ENCODE data around the gene NPAS3. TPM values are rescaled to one million over a fixed set of nuclear protein-coding genes. Genes with fewer than 3 reads are reported as not detected.

NPAS3 gene
- total RNA-seq, 1 experiment from 2014 or later, result 15.6 TPM

DNA sequence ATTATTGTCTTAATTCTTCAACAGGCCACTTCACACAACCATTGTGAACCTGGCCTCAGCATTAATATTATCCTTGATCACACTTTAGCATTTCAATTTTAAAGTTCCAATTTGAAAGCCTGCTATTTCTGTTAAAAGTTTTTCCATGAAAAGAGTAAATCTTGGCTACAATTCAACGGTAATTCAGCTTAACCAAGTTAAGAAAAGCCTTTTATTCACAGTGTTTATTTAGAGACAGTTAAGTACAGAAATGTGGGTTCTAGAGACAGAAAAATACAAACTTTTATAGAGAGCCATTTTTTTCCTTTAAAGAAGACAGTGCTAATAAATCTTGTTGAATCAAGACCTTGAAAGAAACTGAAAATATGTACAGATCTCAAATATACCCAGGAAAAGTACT is 103.9 kb downstream of the NPAS3 start:
- ChIA-PET CTCF (no interaction called here), POLR2A (ENCODE audit: low non-redundant PET) (interaction anchor here (0.5 kb wide), 1 partner anchor 531 kb away, joined by 3 read pairs; no protein-coding TSS in a partner anchor)
- H3K36me3 ChIP-seq (ENCODE audit: insufficient read depth, low read length, poor library complexity, severe bottlenecking), result peaks cover 2% of the 10 kb centered on the region
- H3K9me3 ChIP-seq (ENCODE audit: low read depth, low read length, poor library complexity, severe bottlenecking), result peaks cover 41% of the 10 kb centered on the region
- H3K27me3 ChIP-seq (replicated peaks; ENCODE audit: insufficient read depth, low read depth, low read length, poor library complexity), result no peaks in the 10 kb centered on the region
- H3K4me3 ChIP-seq (ENCODE audit: low read depth, low read length, poor library complexity, severe bottlenecking), result no peak overlapping the region
- no peaks in the 10 kb centered on the region for H3K4me1 ChIP-seq (ENCODE audit: insufficient read depth, low read length, poor library complexity, severe bottlenecking)
- H3K27ac ChIP-seq (ENCODE audit: low read depth, low read length, poor library complexity, severe bottlenecking), result no peak overlapping the region
- intact Hi-C loops (cut with micrococcal nuclease; ENCODE audit: unreplicated experiment), result no loop called here
- no peak for TF ChIP-seq EZH2 (IDR thresholded peaks at IDR 0.05; ENCODE audit: borderline replicate concordance, low read depth, low read length, poor library complexity, severe bottlenecking)
- TF ChIP-seq, protein P1, sequence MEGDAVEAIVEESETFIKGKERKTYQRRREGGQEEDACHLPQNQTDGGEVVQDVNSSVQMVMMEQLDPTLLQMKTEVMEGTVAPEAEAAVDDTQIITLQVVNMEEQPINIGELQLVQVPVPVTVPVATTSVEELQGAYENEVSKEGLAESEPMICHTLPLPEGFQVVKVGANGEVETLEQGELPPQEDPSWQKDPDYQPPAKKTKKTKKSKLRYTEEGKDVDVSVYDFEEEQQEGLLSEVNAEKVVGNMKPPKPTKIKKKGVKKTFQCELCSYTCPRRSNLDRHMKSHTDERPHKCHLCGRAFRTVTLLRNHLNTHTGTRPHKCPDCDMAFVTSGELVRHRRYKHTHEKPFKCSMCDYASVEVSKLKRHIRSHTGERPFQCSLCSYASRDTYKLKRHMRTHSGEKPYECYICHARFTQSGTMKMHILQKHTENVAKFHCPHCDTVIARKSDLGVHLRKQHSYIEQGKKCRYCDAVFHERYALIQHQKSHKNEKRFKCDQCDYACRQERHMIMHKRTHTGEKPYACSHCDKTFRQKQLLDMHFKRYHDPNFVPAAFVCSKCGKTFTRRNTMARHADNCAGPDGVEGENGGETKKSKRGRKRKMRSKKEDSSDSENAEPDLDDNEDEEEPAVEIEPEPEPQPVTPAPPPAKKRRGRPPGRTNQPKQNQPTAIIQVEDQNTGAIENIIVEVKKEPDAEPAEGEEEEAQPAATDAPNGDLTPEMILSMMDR (conservative IDR thresholded peaks at IDR 0.05; ENCODE audit: low read depth, low read length), result no peak
- BruUV-seq (replicated peaks), result no TSS peak
- DNase-seq (ENCODE audit: low spot score), result no peak

DNA sequence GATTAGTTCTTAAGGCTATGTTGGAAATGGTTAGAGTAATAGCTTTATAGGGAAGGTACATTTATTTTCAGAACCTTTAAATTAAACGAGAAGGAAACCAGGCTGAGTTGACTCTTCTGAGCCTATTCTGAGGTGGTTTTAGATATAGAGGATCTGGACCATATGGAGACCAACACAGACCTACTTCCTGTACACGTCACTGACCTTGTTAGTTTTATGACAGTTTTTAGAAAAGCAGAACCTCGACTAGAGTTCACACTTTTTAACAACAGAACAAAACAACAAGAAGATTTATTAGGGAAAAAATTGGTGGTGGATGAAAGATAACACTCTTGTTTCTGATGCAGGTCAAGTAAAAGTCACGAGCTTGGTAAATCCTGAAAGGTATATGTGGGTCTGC is 107.1 kb downstream of the NPAS3 start:
- POLR2A ChIA-PET (ENCODE audit: low non-redundant PET), result no interaction called here
- no peak for TF ChIP-seq EZH2 (IDR thresholded peaks at IDR 0.05; ENCODE audit: borderline replicate concordance, low read depth, low read length, poor library complexity, severe bottlenecking)
- TF ChIP-seq, protein P1 (conservative IDR thresholded peaks at IDR 0.05; ENCODE audit: low read depth, low read length), result no peak
- Histone ChIP-seq H3K9me3 (ENCODE audit: low read depth, low read length, poor library complexity, severe bottlenecking) (peaks cover 37% of the 10 kb centered on the region), H3K36me3 (ENCODE audit: insufficient read depth, low read length, poor library complexity, severe bottlenecking) (peaks cover 2% of the 10 kb centered on the region), H3K4me1 (ENCODE audit: insufficient read depth, low read length, poor library complexity, severe bottlenecking) (no peaks in the 10 kb centered on the region), H3K27me3 (replicated peaks; ENCODE audit: insufficient read depth, low read depth, low read length, poor library complexity) (no peaks in the 10 kb centered on the region), H3K27ac (ENCODE audit: low read depth, low read length, poor library complexity, severe bottlenecking) (no peak overlapping the region), H3K4me3 (ENCODE audit: low read depth, low read length, poor library complexity, severe bottlenecking) (no peak overlapping the region)
- BruUV-seq (replicated peaks), result no TSS peak
- CTCF ChIA-PET, result no interaction called here
- no peak for DNase-seq (ENCODE audit: low spot score)
- intact Hi-C loops (cut with micrococcal nuclease; ENCODE audit: unreplicated experiment), result no loop called here

DNA sequence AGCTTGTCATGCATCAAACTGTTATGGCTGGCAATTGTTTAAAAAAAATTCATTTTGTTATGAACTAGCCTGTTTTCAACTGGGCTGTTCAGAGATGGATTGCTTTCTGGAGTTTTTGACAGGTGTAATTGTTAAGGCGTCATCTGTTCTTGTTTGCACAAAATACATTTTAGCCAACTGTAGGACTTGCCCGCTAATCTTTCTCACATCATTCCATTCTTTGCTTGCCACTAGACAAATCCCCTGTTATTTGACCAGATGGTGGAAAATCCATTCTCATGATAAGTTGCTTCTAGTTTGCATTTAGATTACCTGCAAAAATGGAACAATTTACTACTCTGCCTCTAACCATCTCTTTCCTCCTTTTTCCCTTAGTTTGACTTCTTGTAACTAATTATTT is 114.3 kb downstream of the NPAS3 start:
- no peak overlapping the region for H3K27ac ChIP-seq (ENCODE audit: low read depth, low read length, poor library complexity, severe bottlenecking)
- TF ChIP-seq, protein P1 (conservative IDR thresholded peaks at IDR 0.05; ENCODE audit: low read depth, low read length), result no peak
- TF ChIP-seq EZH2 (IDR thresholded peaks at IDR 0.05; ENCODE audit: borderline replicate concordance, low read depth, low read length, poor library complexity, severe bottlenecking), result no peak
- H3K36me3 ChIP-seq (ENCODE audit: insufficient read depth, low read length, poor library complexity, severe bottlenecking), result no peaks in the 10 kb centered on the region
- ChIA-PET CTCF (no interaction called here), POLR2A (ENCODE audit: low non-redundant PET) (interaction anchor here (0.7 kb wide), 1 partner anchor 92 kb away, joined by 4 read pairs; no protein-coding TSS in a partner anchor)
- intact Hi-C loops (cut with micrococcal nuclease; ENCODE audit: unreplicated experiment), result no loop called here
- no TSS peak for BruUV-seq (replicated peaks)
- H3K4me3 ChIP-seq (ENCODE audit: low read depth, low read length, poor library complexity, severe bottlenecking), result no peak overlapping the region
- peaks cover 27% of the 10 kb centered on the region for H3K4me1 ChIP-seq (ENCODE audit: insufficient read depth, low read length, poor library complexity, severe bottlenecking)
- DNase-seq (ENCODE audit: low spot score), result no peak
- H3K9me3 ChIP-seq (ENCODE audit: low read depth, low read length, poor library complexity, severe bottlenecking), result no peaks in the 10 kb centered on the region
- H3K27me3 ChIP-seq (replicated peaks; ENCODE audit: insufficient read depth, low read depth, low read length, poor library complexity), result no peaks in the 10 kb centered on the region
